ENCODE data around the gene HOXC10. TPM values are rescaled to one million over a fixed set of nuclear protein-coding genes. Genes with fewer than 3 reads are reported as not detected.

Gene HOXC10
- total and polyA plus RNA-seq, 2 donors (not counting 3 experiments of a cell fraction or from before 2014, with no cell fraction given), result 0.18 TPM; not detected in 1

- no peak overlapping the region for H3K27ac ChIP-seq (ENCODE audit: insufficient read depth, low read depth, low read length)
- intact Hi-C loops (cut with micrococcal nuclease) (no loop called here), dilution Hi-C loops (cut with MboI; ENCODE audit: extremely low pct_ligation_motif_present, low sequenced_read_pairs) (no loop called here)
- H3K79me2 ChIP-seq (ENCODE audit: control insufficient read depth, insufficient read depth, low read length), result no peaks in the 10 kb centered on the region
- DNase-seq (ENCODE audit: low read depth, low spot score) (no peak), FAIRE-seq (no peak)
- H2AFZ ChIP-seq (ENCODE audit: low read depth, low read length), result no peak overlapping the region
- no peak for TF ChIP-seq GATA2 (IDR thresholded peaks at IDR 0.05; ENCODE audit: insufficient read depth, insufficient read length, low read depth, low read length)
- no peak for TF ChIP-seq MAX (IDR thresholded peaks at IDR 0.05; ENCODE audit: insufficient read depth, insufficient read length)
- TF ChIP-seq FOS (IDR thresholded peaks at IDR 0.05; ENCODE audit: borderline replicate concordance, insufficient read depth, low read length), result no peak
- no peak for TF ChIP-seq MYC (IDR thresholded peaks at IDR 0.05; ENCODE audit: low read depth, low read length)
- TF ChIP-seq JUN (IDR thresholded peaks at IDR 0.05; ENCODE audit: borderline replicate concordance, insufficient read depth, insufficient read length, low read depth), result no peak
- TF ChIP-seq POLR2AphosphoS5 (IDR thresholded peaks at IDR 0.05; ENCODE audit: insufficient read depth, low read depth, low read length), result no peak
- no peak for TF ChIP-seq EZH2 (IDR thresholded peaks at IDR 0.05; ENCODE audit: borderline replicate concordance, low read depth, low read length, severe bottlenecking)
- no peak for TF ChIP-seq CTCF (IDR thresholded peaks at IDR 0.05; ENCODE audit: extremely low read depth in 1 of 2, insufficient read depth in 1 of 2, low read depth in 1 of 2, low read length in 2 of 2)
- no peak for TF ChIP-seq POLR2A (IDR thresholded peaks at IDR 0.05; ENCODE audit: low read depth, low read length)
- no peaks in the 10 kb centered on the region for H3K36me3 ChIP-seq (ENCODE audit: control insufficient read depth in 2 of 2, extremely low read depth in 1 of 2, insufficient read depth in 2 of 2, low read length in 2 of 2)
- H4K20me1 ChIP-seq (replicated peaks; ENCODE audit: control insufficient read depth, extremely low read depth, insufficient read depth, low read length), result no peaks in the 10 kb centered on the region
- no TSS peak for BruUV-seq (replicated peaks)
- POLR2A ChIA-PET, result no interaction called here
- H3K4me3 ChIP-seq (replicated peaks in 1 of 3; ENCODE audit: insufficient read depth in 1 of 3, low read depth in 1 of 3, low read length in 3 of 3), result no peak overlapping the region
- CTCF ChIA-PET, result interaction anchor here (1.2 to 4.3 kb wide), 3 partner anchors 9 to 39 kb away, joined by 3 to 24 read pairs (median 9); partner anchors contain the start of gene HOXC10
- H3K9ac ChIP-seq (replicated peaks; ENCODE audit: extremely low read depth, insufficient read depth, low read length), result no peak overlapping the region
- H3K4me2 ChIP-seq (ENCODE audit: insufficient read depth, low read length), result no peak overlapping the region
- no peaks in the 10 kb centered on the region for H3K4me1 ChIP-seq (ENCODE audit: control insufficient read depth, extremely low read depth, insufficient read depth, low read length)
- no peaks in the 10 kb centered on the region for H3K9me1 ChIP-seq (replicated peaks; ENCODE audit: control insufficient read depth, extremely low read depth, insufficient read depth, low read length)
- no peaks in the 10 kb centered on the region for H3K9me3 ChIP-seq (replicated peaks; ENCODE audit: control insufficient read depth, insufficient read depth, low read length)
- H3K27me3 ChIP-seq (ENCODE audit: control insufficient read depth in 2 of 2, insufficient read depth in 2 of 2, low read length in 2 of 2), result peaks cover 92 to 98% of the 10 kb centered on the region in 2 experiments
Measured at GRCh38 chr12:53993162-53994008, 8.4 kb downstream of the HOXC10 start.

Data from endothelial cell of umbilical vein (primary cell).